HepG2 (cell line): Measurements from ENCODE around the gene TEX19. TPM values are rescaled to one million over a fixed set of nuclear protein-coding genes. Genes with fewer than 3 reads are reported as not detected.
A peak's percentile ranks its signal among the peaks of the same experiment; 100 is the strongest.

ENCODE experiments used
- GATAD2A ChIP-seq: IDR thresholded peaks from 2 replicates; pipeline ENCODE4 v1.6.1; 2016
- HMGXB4 ChIP-seq, 2 experiments: sonication (generic) in 1 of 2; formaldehyde crosslinking in 1 of 2; IDR thresholded peaks; 2 replicates each; pipeline versions ENCODE4 v1.4.0 to v1.6.1; 2018 to 2020; ENCODE audit warnings: missing genetic modification reagents in 2 of 2, borderline replicate concordance in 1 of 2, low read depth in 1 of 2, mild to moderate bottlenecking in 1 of 2, missing biosample characterization in 1 of 2
- HNF1A ChIP-seq, 2 experiments: sonication (generic) in 1 of 2; formaldehyde crosslinking in 1 of 2; IDR thresholded peaks; 2 replicates each; pipeline versions ENCODE4 v1.4.0 to v1.6.1; 2016 to 2020; ENCODE audit warnings: borderline replicate concordance in 1 of 2, low read depth in 1 of 2, mild to moderate bottlenecking in 1 of 2, missing genetic modification reagents in 1 of 2
- KAT7 ChIP-seq: IDR thresholded peaks from 2 replicates; pipeline ENCODE4 v1.6.1; 2018; ENCODE audit warnings: borderline replicate concordance, missing compliant biosample characterization
- NFRKB ChIP-seq: fragments of 450-650 bp; IDR thresholded peaks from 2 replicates; pipeline ENCODE4 v1.6.1; 2017
- SMARCE1 ChIP-seq: fragments of 450-650 bp; IDR thresholded peaks from 2 replicates; pipeline ENCODE4 v1.6.1; 2017; ENCODE audit warnings: borderline replicate concordance
- THRA ChIP-seq: sonication (generic); formaldehyde crosslinking; IDR thresholded peaks from 2 replicates; pipeline ENCODE4 v1.4.0; 2020; ENCODE audit warnings: missing genetic modification reagents, borderline replicate concordance
- TMF1 ChIP-seq: sonication (generic); formaldehyde crosslinking; IDR thresholded peaks from 2 replicates; pipeline ENCODE4 v1.8.1; 2022; ENCODE audit warnings: low read depth, missing genetic modification reagents
- ZBTB4 ChIP-seq: sonication (generic); formaldehyde crosslinking; IDR thresholded peaks from 2 replicates; pipeline ENCODE4 v1.4.0; 2020; ENCODE audit warnings: missing genetic modification reagents, mild to moderate bottlenecking, borderline replicate concordance
- ZNF256 ChIP-seq: sonication (generic); formaldehyde crosslinking; conservative IDR thresholded peaks from 2 replicates; pipeline ENCODE4 v1.4.0; 2020; ENCODE audit warnings: missing genetic modification reagents
- ZNF563 ChIP-seq: sonication (generic); formaldehyde crosslinking; IDR thresholded peaks from 2 replicates; pipeline ENCODE4 v1.8.0; 2022; ENCODE audit warnings: mild to moderate bottlenecking, moderate library complexity, missing genetic modification reagents
- ZNF75D ChIP-seq: sonication (generic); formaldehyde crosslinking; IDR thresholded peaks from 2 replicates; pipeline ENCODE4 v1.8.1; 2023; ENCODE audit warnings: missing genetic modification reagents, mild to moderate bottlenecking, borderline replicate concordance
- ZNF770 ChIP-seq: sonication (generic); formaldehyde crosslinking; IDR thresholded peaks from 2 replicates; pipeline ENCODE4 v1.5.0; 2020; ENCODE audit warnings: mild to moderate bottlenecking, missing genetic modification reagents
- polyA plus RNA-seq, 8 experiments: library from polyadenylated mRNA; depleted of rRNA in 3 of 8; stranded (reverse) in 7 of 8; unstranded in 1 of 8; fragments of >200 nt; fragmentation: Illumina TruSeq in 4 of 8; extraction: Trizol in 4 of 8; gene quantifications; 2 replicates each; pipeline versions ENCODE4 v1.2.1 to v1.2.3, GENCODE V29; 2011 to 2016; ENCODE audit warnings: low read depth in 4 of 8, missing spikeins in 1 of 8, mixed read lengths in 1 of 8; ENCODE audit not compliant: insufficient read depth in 1 of 8
- total RNA-seq, 5 experiments: library from RNA; depleted of rRNA; stranded (reverse); fragments of >200 nt; fragmentation: Illumina TruSeq; extraction: Trizol; gene quantifications; 2 replicates each; pipeline ENCODE4 v1.2.3, GENCODE V29; 2016; ENCODE audit warnings: low read depth in 1 of 5

The TEX19 gene
- total and polyA plus RNA-seq, 2 of the 13 experiments (the other 11 are each of a cell fraction or from before 2014, with no cell fraction given) = 1.3 to 6.0 TPM

GRCh38 chr17:82384730-82385481, 25.9 kb downstream of the TEX19 start (continued):
- TF ChIP-seq HNF1A (IDR thresholded peaks at IDR 0.05; ENCODE audit: low read depth) (no peak), HNF1A (CRISPR knock-in tag; IDR thresholded peaks at IDR 0.05; ENCODE audit: borderline replicate concordance) (0 out of 2 replicates have a peak, but pooled peaks have one; percentile 43), SMARCE1 (no peak), TMF1 (CRISPR knock-in tag) (0 out of 2 replicates have a peak, but pooled peaks have one; percentile 43), ZNF770 (CRISPR knock-in tag) (no peak), ZBTB4 (CRISPR knock-in tag) (peak; percentile 75), HMGXB4 (CRISPR knock-in tag; IDR thresholded peaks at IDR 0.05; ENCODE audit: borderline replicate concordance in 1 of 2, low read depth in 1 of 2) (peak in 1 of 2 experiments; percentile 41; a peak in 1 of 4 replicates), ZNF75D (CRISPR knock-in tag) (no peak), GATAD2A (peak; percentile 55; the same call in 1 of the 2 replicates), THRA (CRISPR knock-in tag) (peak; percentile 100), NFRKB (no peak), KAT7 (CRISPR knock-in tag) (no peak), ZNF256 (CRISPR knock-in tag) (0 out of 2 replicates have a peak, but pooled peaks have one; percentile 21), ZNF563 (CRISPR knock-in tag) (0 out of 2 replicates have a peak, but pooled peaks have one; percentile 18)
